A549 treated with CpdA at 1 μM for 4 hours (cell line): ENCODE results near the gene VPS8. TPM values are rescaled to one million over a fixed set of nuclear protein-coding genes. Genes with fewer than 3 reads are reported as not detected.

Source experiments
- total RNA-seq: library from RNA; stranded (reverse); fragments of 200-300 nt; extraction: Qiagen RNA extraction; gene quantifications from 5 replicates; pipeline ENCODE4 v1.2.3, GENCODE V29; 2022; ENCODE audit warnings: low read depth

The VPS8 gene
- total RNA-seq: 8.5 to 10.4 TPM (median 9.4 TPM) in 5 replicates

GRCh38 chr3:184811999-184812661 lies at the start of gene VPS8:
Gene VPS8, plus strand, starts transcription at chr3:184812166. Its CDS starts 12,467 bp downstream, at chr3:184824633.

Other genes starting within 250 kb of the VPS8 start
- 28.5 to 31.7 TPM (median 30.3 TPM) in 5 replicates for gene MAGEF1, start 100.1 kb upstream of the VPS8 start, total RNA-seq